Measurements from ENCODE around the gene RNF208. TPM values are rescaled to one million over a fixed set of nuclear protein-coding genes. Genes with fewer than 3 reads are reported as not detected.

RNF208 gene
- total and polyA plus RNA-seq, 2 donors (not counting 1 experiment from before 2014, with no cell fraction given): 0.14 to 0.33 TPM

GRCh38 chr9:137235424-137236237, 13.6 kb upstream of the RNF208 start:
- no peaks in the 10 kb centered on the region for H3K27me3 ChIP-seq (ENCODE audit: control insufficient read depth, insufficient read depth, low read length)
- no peak for DNase-seq (ENCODE audit: low read depth in 2 of 2)
- no peak for TF ChIP-seq CTCF (conservative IDR thresholded peaks at IDR 0.05 in 1 of 2, IDR thresholded peaks at IDR 0.05 in 1 of 2; ENCODE audit: low read depth in 1 of 2, low read length in 2 of 2)
- TF ChIP-seq EZH2 (IDR thresholded peaks at IDR 0.05; ENCODE audit: low read length, missing control alignments): no peak
- H3K27ac ChIP-seq (ENCODE audit: insufficient read depth, low read length): no peak overlapping the region
- no peak overlapping the region for H3K4me3 ChIP-seq (replicated peaks in 1 of 4; ENCODE audit: control extremely low read depth in 1 of 4, insufficient read depth in 1 of 4, low read depth in 3 of 4, low read length in 4 of 4)
- H3K9ac ChIP-seq (ENCODE audit: insufficient read depth, low read length): no peak overlapping the region
- H3K36me3 ChIP-seq (ENCODE audit: control insufficient read depth, insufficient read depth, low read length): no peaks in the 10 kb centered on the region
- peaks cover 2% of the 10 kb centered on the region for H3K4me1 ChIP-seq (ENCODE audit: control insufficient read depth, extremely low read depth, insufficient read depth, low read length)
- no peak overlapping the region for H3K4me2 ChIP-seq (ENCODE audit: extremely low read depth, insufficient read depth, low read length)
- H2AFZ ChIP-seq (ENCODE audit: low read length): no peak overlapping the region
- peaks cover 13% of the 10 kb centered on the region for H3K79me2 ChIP-seq (ENCODE audit: control insufficient read depth, insufficient read depth, low read length)
- no peaks in the 10 kb centered on the region for H4K20me1 ChIP-seq (ENCODE audit: control insufficient read depth, extremely low read depth, insufficient read depth, low read length)
- no peaks in the 10 kb centered on the region for H3K9me3 ChIP-seq (ENCODE audit: control insufficient read depth, insufficient read depth, low read depth, low read length)

GRCh38 chr9:137234758-137235423, 12.9 kb upstream of the RNF208 start:
- Histone ChIP-seq H3K4me2 (ENCODE audit: extremely low read depth, insufficient read depth, low read length) (no peak overlapping the region), H3K36me3 (ENCODE audit: control insufficient read depth, insufficient read depth, low read length) (no peaks in the 10 kb centered on the region), H3K4me1 (ENCODE audit: control insufficient read depth, extremely low read depth, insufficient read depth, low read length) (peaks cover 2% of the 10 kb centered on the region), H3K9ac (ENCODE audit: insufficient read depth, low read length) (no peak overlapping the region), H3K4me3 (replicated peaks in 1 of 4; ENCODE audit: control extremely low read depth in 1 of 4, insufficient read depth in 1 of 4, low read depth in 3 of 4, low read length in 4 of 4) (no peak overlapping the region), H3K27me3 (ENCODE audit: control insufficient read depth, insufficient read depth, low read length) (no peaks in the 10 kb centered on the region), H3K79me2 (ENCODE audit: control insufficient read depth, insufficient read depth, low read length) (peaks cover 13% of the 10 kb centered on the region), H3K27ac (ENCODE audit: insufficient read depth, low read length) (no peak overlapping the region), H4K20me1 (ENCODE audit: control insufficient read depth, extremely low read depth, insufficient read depth, low read length) (no peaks in the 10 kb centered on the region), H2AFZ (ENCODE audit: low read length) (no peak overlapping the region), H3K9me3 (ENCODE audit: control insufficient read depth, insufficient read depth, low read depth, low read length) (no peaks in the 10 kb centered on the region)
- no peak for TF ChIP-seq EZH2 (IDR thresholded peaks at IDR 0.05; ENCODE audit: low read length, missing control alignments)
- TF ChIP-seq CTCF (conservative IDR thresholded peaks at IDR 0.05 in 1 of 2, IDR thresholded peaks at IDR 0.05 in 1 of 2; ENCODE audit: low read depth in 1 of 2, low read length in 2 of 2): no peak
- DNase-seq (ENCODE audit: low read depth in 2 of 2): no peak

- H4K20me1 ChIP-seq (ENCODE audit: control insufficient read depth, extremely low read depth, insufficient read depth, low read length): no peaks in the 10 kb centered on the region
- H3K9ac ChIP-seq (ENCODE audit: insufficient read depth, low read length): no peak overlapping the region
- no peak for TF ChIP-seq EZH2 (IDR thresholded peaks at IDR 0.05; ENCODE audit: low read length, missing control alignments)
- TF ChIP-seq CTCF (conservative IDR thresholded peaks at IDR 0.05 in 1 of 2, IDR thresholded peaks at IDR 0.05 in 1 of 2; ENCODE audit: low read depth in 1 of 2, low read length in 2 of 2): no peak
- no peaks in the 10 kb centered on the region for H3K9me3 ChIP-seq (ENCODE audit: control insufficient read depth, insufficient read depth, low read depth, low read length)
- H3K4me3 ChIP-seq (replicated peaks in 1 of 4; ENCODE audit: control extremely low read depth in 1 of 4, insufficient read depth in 1 of 4, low read depth in 3 of 4, low read length in 4 of 4): no peak overlapping the region
- H3K27me3 ChIP-seq (ENCODE audit: control insufficient read depth, insufficient read depth, low read length): no peaks in the 10 kb centered on the region
- H3K4me1 ChIP-seq (ENCODE audit: control insufficient read depth, extremely low read depth, insufficient read depth, low read length): peaks cover 2% of the 10 kb centered on the region
- H2AFZ ChIP-seq (ENCODE audit: low read length): no peak overlapping the region
- no peak overlapping the region for H3K27ac ChIP-seq (ENCODE audit: insufficient read depth, low read length)
- no peaks in the 10 kb centered on the region for H3K36me3 ChIP-seq (ENCODE audit: control insufficient read depth, insufficient read depth, low read length)
- no peak for DNase-seq (ENCODE audit: low read depth in 2 of 2)
- H3K4me2 ChIP-seq (ENCODE audit: extremely low read depth, insufficient read depth, low read length): no peak overlapping the region
- H3K79me2 ChIP-seq (ENCODE audit: control insufficient read depth, insufficient read depth, low read length): peaks cover 11% of the 10 kb centered on the region
These were observed 12.1 kb upstream of the RNF208 start for GRCh38 chr9:137234055-137234697.

All from fibroblast of lung (primary cell).